T-helper 1 cell (primary cell): ENCODE results near the gene MPPED1.

Source experiments
- DNase-seq, 5 donors: peaks; one replicate each; pipeline ENCODE4 v3.0.0-alpha.2; 2012 to 2020

MPPED1 gene

DNA sequence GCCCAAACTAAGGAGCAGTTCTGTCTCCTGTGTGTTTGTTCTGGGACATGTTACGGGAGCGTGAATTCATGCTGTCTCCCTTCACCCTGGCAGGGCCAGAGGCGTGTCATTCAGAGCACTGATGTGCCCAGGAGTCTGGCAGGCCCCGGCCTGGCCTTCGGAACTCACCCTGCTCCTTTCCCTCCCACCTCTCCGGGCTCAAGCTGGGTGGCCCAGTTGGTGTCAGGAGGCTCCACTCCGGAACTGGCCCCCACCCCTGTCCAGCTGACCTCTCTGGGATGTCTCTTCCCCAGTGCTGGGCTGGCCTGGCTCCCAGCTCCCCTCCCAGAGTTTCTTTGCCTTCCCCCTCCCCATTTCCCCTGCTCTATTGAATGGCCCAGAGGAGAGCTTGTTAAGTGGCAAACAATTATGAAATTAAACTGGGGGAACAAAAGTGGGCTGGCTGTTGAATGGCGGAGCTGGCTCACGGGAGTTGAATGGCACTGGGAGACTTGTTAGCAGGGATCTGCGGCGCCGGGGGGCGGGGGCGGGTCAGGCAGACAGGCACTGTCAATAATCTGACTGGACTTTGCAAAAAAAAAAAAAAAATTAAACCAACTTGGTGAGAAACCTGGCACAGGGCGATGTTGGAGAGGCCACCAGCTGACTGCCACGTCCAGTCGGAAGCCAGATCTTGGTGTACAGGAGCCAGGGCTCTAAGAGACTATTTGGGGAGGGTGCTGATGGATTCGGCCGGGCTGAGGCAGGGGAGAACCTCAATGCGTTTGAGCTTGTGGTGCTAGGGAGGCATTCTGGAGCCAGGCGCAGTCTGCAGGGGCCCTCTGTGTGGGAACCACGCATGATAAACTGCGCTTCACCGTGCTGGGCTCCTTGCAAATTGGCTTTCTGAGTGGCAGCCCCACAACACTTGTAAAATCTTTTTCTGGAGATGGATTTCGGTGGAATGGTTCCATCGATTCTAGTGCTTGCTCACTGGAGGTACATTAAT, 1.3 kb downstream of the MPPED1 start:
- DNase-seq: no peak

- no peak for DNase-seq
These were observed 2.0 kb downstream of the MPPED1 start for GRCh38 chr22:43413826-43414225.

DNA sequence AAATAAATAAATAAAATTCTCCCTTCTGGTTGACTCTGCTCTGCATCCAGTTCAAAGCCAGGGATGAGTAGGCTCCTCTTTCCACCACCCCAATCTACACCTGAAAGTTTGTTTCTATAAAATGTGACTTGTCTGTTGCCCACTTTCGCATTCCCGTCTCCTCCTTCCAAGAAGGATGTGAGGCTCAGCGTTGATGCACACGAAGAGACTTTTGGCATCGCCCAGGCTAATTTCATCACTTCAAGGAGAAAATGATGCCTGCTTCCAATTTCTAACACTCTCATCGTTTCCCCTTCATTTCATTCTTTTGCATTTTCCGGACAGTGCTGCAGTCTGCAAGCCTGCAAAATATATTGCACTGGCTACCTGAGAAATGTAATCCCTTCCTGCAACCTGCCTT, 3.9 kb downstream of the MPPED1 start:
- DNase-seq: no peak

- no peak for DNase-seq
These were observed 5.7 kb downstream of the MPPED1 start for GRCh38 chr22:43417555-43417954.

- no peak for DNase-seq
These were observed 6.4 kb downstream of the MPPED1 start for GRCh38 chr22:43418079-43418825.

GRCh38 chr22:43419371-43420080, 7.7 kb downstream of the MPPED1 start:
- no peak for DNase-seq

DNA sequence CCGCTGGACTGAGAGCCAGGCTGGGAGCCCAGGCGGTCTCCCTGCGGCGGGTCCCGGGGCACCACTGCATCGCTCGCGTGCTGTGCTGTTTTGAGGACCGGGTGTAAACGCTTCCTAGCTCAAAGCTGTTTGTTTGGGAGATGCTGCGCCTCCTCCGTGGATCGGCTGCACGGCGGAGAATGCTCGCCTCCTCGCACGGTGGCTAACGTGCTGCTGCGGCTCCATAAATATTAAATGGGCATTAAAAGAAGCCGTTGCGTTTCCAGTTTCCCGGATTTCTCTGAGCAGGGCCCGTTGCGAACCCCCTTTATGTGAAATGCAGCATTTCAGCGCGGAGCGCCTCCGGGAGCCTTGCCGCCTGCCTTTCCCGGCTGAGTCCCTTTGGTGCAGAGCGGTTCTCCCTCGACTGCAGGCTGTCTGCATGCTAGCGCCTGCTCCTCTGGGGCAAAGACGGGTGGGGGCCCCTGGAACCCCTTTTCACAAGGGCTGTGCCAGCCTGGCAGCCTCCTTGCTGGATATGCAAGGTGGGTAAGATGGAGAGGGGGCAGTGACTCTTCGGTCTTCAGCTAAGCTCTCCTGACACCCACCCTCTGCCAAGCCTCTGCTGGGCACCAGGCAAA, 9.3 kb downstream of the MPPED1 start:
- no peak for DNase-seq

- no peak for DNase-seq
These were observed 10.3 kb downstream of the MPPED1 start for GRCh38 chr22:43421914-43422615.

- no peak for DNase-seq
These were observed 11.2 kb downstream of the MPPED1 start for GRCh38 chr22:43423046-43423445.

- DNase-seq: no peak
These were observed 12.4 kb downstream of the MPPED1 start for GRCh38 chr22:43424201-43424600.

GRCh38 chr22:43424666-43425630, 13.1 kb downstream of the MPPED1 start:
- DNase-seq: no peak

DNA sequence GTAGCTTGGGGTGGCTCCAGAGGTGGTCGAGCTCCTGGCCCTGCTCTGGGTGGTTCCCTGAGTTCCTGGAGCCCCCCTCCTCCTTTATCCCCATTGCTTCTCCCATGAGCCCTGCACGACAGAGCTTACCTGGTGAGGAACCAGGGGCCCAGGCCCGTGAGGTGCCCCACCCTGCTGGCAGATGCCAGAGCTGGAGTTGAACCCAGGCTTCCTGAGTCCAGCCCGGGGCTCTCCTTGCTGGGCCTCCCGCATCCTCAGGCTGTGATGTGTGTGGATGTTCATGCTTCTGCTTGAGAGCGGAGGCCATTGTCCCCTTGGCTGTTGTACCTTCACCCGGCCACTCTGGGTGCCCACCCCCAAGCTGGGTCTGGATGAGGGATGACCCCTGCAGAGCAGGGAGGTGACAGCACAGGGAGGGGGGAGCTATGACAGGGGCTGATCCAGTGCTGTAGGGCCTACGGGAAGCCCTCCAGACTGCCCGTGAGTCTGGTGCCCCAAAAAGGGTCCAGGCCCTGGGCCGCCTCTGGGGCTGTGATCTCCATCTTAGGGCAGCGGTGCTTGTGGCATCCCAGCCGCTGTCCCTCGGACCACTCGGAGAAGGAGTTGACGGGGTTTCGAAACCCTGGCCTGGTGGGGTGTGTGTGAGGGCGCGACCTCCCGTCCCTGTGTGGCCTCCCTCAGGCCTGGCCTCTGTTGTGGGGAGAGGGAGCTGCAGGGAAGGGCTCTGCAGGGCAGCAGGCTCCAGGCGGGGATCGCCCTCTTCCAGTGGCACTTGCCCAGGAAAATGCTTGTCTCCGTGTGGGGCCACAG, 14.4 kb downstream of the MPPED1 start:
- DNase-seq: no peak

DNA sequence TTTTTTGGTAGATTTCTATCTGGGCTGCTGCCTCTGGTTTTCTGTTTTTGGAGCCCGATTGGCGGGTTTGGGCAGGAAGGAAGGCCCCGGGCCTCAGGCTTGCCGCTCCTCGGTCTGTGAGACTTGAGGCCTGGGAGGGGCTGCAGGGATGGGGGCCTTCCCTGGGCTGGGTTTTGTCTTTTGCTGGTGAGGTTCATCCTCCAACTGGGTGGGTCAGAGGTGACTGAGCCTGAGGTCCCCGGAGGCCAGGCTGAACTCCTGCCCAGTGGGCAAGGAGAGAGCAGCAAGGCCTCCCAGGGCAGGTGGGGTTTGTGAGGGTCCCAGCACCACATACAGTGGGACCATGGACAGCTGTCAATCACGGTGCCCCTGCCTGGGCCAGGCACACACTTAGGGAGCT, 15.0 kb downstream of the MPPED1 start:
- no peak for DNase-seq

DNA sequence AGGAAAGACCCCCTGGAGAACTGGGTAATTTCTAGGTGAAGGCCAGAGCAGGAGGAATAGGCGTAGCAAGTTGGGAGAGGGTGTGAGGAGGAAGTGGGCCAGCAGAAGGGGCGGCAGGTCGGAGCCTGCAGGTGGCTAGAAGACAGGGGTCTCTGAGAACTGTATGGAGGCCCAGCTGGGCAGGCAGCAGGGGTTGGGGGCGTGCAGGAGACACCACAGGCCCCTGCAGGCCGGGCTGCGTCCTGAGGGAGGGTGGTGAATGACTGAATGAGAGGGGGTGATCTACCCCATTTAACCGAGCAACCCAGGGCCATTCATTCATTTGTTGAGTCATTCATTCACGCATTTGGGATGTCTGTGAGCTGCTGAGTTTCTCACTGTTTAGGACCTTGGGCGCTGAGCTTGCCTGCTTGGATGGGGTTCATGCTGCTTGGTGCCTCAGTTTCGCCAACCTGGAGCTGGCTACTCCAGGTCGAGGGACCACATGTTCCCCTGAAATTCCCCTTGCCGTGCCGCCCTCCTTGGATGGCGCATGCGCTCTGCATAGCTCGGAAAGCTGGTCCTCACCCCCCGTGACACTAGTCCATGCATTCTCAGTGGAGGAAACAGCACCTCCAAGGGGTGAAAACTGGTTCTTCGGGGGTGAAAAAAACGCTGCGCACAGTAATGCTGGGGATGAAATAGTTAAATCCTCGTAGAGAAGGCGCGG, 15.6 kb downstream of the MPPED1 start:
- DNase-seq: no peak

DNA sequence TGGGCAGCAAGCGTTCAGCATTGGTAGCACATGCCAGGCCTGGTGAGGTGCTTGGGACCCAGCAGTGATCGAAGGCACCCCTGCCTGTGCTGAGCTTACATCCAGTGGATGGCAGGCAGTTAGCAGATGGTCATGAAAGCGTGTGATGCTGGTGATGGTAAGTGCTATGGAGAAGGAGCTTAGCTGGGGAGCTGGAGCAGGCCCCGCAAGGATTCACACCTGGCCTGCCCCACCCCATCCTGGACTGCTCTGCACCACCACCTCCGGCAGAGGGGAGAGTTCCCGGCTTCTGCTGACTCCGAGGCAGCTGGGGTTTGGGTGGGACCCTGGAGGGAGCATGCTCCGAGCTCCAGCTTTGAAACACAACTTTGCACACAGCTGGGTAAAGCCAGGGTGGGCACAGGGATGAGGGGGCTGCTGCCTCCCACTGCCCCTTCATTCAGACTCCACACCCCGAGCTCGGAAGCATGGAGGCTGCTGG, 16.2 kb downstream of the MPPED1 start:
- DNase-seq: no peak

- no peak for DNase-seq
These were observed 16.7 kb downstream of the MPPED1 start for GRCh38 chr22:43428521-43428920.

- no peak for DNase-seq
These were observed 17.6 kb downstream of the MPPED1 start for GRCh38 chr22:43429426-43429825.

DNA sequence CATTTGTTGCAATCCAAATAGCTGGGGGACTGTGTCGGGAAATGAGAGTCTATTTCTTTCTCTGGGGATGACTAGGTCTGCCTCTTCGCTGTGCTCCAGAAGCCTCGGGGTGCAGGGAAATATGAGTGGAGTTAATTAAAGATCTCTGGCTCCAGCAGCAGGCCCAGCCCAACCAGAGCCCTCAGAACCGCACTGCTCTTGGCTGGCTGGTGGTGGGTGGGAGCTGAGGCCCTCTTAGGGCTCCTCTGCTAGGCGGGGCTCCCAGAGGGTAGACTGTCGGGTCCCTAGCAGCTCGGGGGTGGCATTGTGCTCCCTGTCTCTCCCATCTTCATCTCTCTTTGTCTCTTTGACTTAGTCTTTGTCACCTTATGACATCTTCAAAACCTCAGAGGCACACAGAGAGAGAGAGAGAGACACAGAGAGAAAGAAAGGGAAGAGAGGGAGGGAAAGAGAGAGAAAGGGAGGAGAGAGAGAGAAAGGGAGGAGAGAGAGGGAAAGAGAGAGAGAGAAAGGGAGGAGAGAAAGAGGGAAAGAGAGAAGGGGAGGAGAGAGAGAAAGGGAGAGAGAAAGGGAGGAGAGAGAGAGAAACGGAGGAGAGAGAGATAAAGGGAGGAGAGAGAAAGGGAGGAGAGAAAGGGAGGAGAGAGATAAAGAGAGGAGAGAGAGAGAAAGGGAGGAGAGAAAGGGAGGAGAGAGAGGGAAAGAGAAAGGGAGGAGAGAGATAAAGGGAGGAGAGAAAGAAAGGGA, 20.2 kb downstream of the MPPED1 start:
- DNase-seq: no peak
